ENCODE measurements around the gene TSPO2. TPM values are rescaled to one million over a fixed set of nuclear protein-coding genes. Genes with fewer than 3 reads are reported as not detected.

Gene TSPO2
- total and polyA plus RNA-seq, 9 of the 15 experiments (the other 6 are each of a cell fraction or from before 2014, with no cell fraction given) = not detected

DNA sequence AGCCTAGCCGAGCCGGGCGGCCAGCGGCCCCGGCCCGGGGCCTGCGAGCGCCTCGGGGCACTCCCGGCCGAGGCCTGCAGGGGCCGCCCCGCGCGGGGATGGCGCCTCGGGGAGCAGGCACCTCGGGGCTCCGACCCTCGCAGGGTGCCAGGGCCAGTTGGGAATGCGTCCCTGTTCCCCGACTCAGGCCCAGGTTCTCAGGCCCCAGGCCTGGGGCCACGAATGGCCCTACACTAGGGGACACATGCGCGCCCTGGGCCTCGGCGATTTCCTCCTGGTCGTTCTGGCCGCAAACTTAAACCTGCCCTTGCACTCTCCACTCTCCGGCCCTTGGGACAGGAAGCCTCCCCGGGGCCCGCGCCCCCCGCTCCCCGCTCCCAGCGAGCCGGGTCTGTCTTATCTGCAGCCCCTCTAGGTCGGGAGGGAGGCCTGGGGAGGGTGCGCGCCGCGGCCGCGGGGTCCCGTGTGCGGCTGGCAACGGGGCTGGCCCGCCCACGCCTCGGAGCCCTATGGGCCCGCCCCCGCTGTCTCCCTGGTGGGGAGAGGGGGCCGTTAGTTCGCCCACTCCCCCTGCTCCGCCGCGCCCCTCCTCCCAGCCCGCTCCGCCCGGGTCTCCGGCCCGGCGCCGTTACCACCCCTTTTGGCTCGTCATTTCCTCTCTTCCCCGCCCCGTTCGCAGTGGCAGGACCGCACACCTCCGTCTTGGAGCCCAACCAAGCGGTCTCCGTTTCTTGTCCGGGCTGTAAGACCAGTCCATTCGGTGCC is 31.1 kb downstream of the TSPO2 start (continued):
- TF ChIP-seq PKNOX1 (IDR thresholded peaks at IDR 0.05) (no peak), ZBTB34 (CRISPR knock-in tag; IDR thresholded peaks at IDR 0.05) (no peak), MYNN (IDR thresholded peaks at IDR 0.05) (no peak; the same call in 1 of the 2 replicates), MYNN (CRISPR knock-in tag; IDR thresholded peaks at IDR 0.05) (no peak), ZNF174 (CRISPR knock-in tag; IDR thresholded peaks at IDR 0.05) (no peak), ZNF778 (CRISPR knock-in tag; IDR thresholded peaks at IDR 0.05) (no peak), SAP30 (IDR thresholded peaks at IDR 0.05; ENCODE audit: borderline replicate concordance, insufficient read depth, low read depth, low read length, poor library complexity, severe bottlenecking) (peak; percentile 53), HNRNPL (IDR thresholded peaks at IDR 0.05; ENCODE audit: low read depth, low read length) (peak; percentile 18; the same call in 1 of the 2 replicates), FOXJ3 (CRISPR knock-in tag; IDR thresholded peaks at IDR 0.05) (no peak), CBFB (CRISPR knock-in tag; IDR thresholded peaks at IDR 0.05) (no peak), STAT5A (IDR thresholded peaks at IDR 0.05; ENCODE audit: borderline replicate concordance, low read length) (no peak), MEF2A (IDR thresholded peaks at IDR 0.05; ENCODE audit: control insufficient read depth, low read depth, low read length) (no peak), CBX2 (IDR thresholded peaks at IDR 0.05; ENCODE audit: insufficient read depth, low read length, poor library complexity, severe bottlenecking) (no peak), RHOXF2B (CRISPR knock-in tag; conservative IDR thresholded peaks at IDR 0.05) (no peak), TAF1 (IDR thresholded peaks at IDR 0.05; ENCODE audit: control insufficient read depth, extremely low read depth, insufficient read depth, low read length, severe bottlenecking) (peak; percentile 98), E2F3 (CRISPR knock-in tag; IDR thresholded peaks at IDR 0.05) (no peak), RBM17 (IDR thresholded peaks at IDR 0.05; ENCODE audit: borderline replicate concordance, low read depth, low read length) (no peak)
- TF ChIP-seq, protein P1, sequence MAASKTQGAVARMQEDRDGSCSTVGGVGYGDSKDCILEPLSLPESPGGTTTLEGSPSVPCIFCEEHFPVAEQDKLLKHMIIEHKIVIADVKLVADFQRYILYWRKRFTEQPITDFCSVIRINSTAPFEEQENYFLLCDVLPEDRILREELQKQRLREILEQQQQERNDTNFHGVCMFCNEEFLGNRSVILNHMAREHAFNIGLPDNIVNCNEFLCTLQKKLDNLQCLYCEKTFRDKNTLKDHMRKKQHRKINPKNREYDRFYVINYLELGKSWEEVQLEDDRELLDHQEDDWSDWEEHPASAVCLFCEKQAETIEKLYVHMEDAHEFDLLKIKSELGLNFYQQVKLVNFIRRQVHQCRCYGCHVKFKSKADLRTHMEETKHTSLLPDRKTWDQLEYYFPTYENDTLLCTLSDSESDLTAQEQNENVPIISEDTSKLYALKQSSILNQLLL (CRISPR knock-in tag; IDR thresholded peaks at IDR 0.05; ENCODE audit: borderline replicate concordance) = no peak
- TF ChIP-seq, protein P2, sequence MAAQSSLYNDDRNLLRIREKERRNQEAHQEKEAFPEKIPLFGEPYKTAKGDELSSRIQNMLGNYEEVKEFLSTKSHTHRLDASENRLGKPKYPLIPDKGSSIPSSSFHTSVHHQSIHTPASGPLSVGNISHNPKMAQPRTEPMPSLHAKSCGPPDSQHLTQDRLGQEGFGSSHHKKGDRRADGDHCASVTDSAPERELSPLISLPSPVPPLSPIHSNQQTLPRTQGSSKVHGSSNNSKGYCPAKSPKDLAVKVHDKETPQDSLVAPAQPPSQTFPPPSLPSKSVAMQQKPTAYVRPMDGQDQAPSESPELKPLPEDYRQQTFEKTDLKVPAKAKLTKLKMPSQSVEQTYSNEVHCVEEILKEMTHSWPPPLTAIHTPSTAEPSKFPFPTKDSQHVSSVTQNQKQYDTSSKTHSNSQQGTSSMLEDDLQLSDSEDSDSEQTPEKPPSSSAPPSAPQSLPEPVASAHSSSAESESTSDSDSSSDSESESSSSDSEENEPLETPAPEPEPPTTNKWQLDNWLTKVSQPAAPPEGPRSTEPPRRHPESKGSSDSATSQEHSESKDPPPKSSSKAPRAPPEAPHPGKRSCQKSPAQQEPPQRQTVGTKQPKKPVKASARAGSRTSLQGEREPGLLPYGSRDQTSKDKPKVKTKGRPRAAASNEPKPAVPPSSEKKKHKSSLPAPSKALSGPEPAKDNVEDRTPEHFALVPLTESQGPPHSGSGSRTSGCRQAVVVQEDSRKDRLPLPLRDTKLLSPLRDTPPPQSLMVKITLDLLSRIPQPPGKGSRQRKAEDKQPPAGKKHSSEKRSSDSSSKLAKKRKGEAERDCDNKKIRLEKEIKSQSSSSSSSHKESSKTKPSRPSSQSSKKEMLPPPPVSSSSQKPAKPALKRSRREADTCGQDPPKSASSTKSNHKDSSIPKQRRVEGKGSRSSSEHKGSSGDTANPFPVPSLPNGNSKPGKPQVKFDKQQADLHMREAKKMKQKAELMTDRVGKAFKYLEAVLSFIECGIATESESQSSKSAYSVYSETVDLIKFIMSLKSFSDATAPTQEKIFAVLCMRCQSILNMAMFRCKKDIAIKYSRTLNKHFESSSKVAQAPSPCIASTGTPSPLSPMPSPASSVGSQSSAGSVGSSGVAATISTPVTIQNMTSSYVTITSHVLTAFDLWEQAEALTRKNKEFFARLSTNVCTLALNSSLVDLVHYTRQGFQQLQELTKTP (IDR thresholded peaks at IDR 0.05; ENCODE audit: low read depth in 1 of 2, partially characterized antibody in 2 of 2) = peak in 1 of 2 experiments; percentile 16

Data from K562 (cell line).